ENCODE measurements around the gene EXOC3L2. TPM values are rescaled to one million over a fixed set of nuclear protein-coding genes. Genes with fewer than 3 reads are reported as not detected.
A peak's percentile ranks its signal among the peaks of the same experiment; 100 is the strongest.

The EXOC3L2 gene
- total and polyA plus RNA-seq, 2 of the 8 experiments (the other 6 are each of a cell fraction or from before 2014, with no cell fraction given), result 1.4 to 1.6 TPM

GRCh38 chr19:45217193-45217956, 27.8 kb downstream of the EXOC3L2 start:
- H3K9ac ChIP-seq (replicated peaks in 1 of 4; ENCODE audit: extremely low read depth in 1 of 4, low read depth in 3 of 4, low read length in 3 of 4), result no peak overlapping the region; a peak in 1 of 7 replicates
- no peak for FAIRE-seq
- 0 out of 2 replicates have a peak overlapping the region, but pooled peaks have one; percentile 3 for H2AFZ ChIP-seq (ENCODE audit: low read length)
- TF ChIP-seq RAD21 (IDR thresholded peaks at IDR 0.05 in 1 of 2, conservative IDR thresholded peaks at IDR 0.05 in 1 of 2; ENCODE audit: low read depth in 2 of 2, low read length in 2 of 2) (no peak), EZH2 (IDR thresholded peaks at IDR 0.05; ENCODE audit: low read depth, low read length, severe bottlenecking) (peak; percentile 94), CREB1 (IDR thresholded peaks at IDR 0.05) (no peak), SAP30 (IDR thresholded peaks at IDR 0.05; ENCODE audit: insufficient read depth, insufficient replicate concordance, low read length) (no peak), MAX (IDR thresholded peaks at IDR 0.05) (peak; percentile 57), GABPA (IDR thresholded peaks at IDR 0.05; ENCODE audit: borderline replicate concordance, insufficient read depth, low read length) (peak; percentile 35; the same call in 1 of the 2 replicates), E2F6 (IDR thresholded peaks at IDR 0.05) (peak; percentile 39; the same call in 1 of the 2 replicates), SP2 (IDR thresholded peaks at IDR 0.05; ENCODE audit: low read length) (no peak), SUZ12 (IDR thresholded peaks at IDR 0.05; ENCODE audit: low read length) (peak; percentile 97)

More at GRCh38 chr19:45217193-45217956, 27.8 kb downstream of the EXOC3L2 start:
- no peak overlapping the region for H3K23ac ChIP-seq (ENCODE audit: insufficient read length)
- no peaks in the 10 kb centered on the region; a peak in 1 of 8 replicates for H3K36me3 ChIP-seq (ENCODE audit: control insufficient read depth in 2 of 4, insufficient read depth in 4 of 4, low read length in 3 of 4)
- peak overlapping the region; percentile 72; the same call in 1 of the 2 replicates for H2BK15ac ChIP-seq (ENCODE audit: low read length)
- H2BK20ac ChIP-seq (ENCODE audit: low read length), result no peak overlapping the region
- H3K9me3 ChIP-seq (ENCODE audit: insufficient read depth in 2 of 2, low read depth in 1 of 2, low read length in 1 of 2), result no peaks in the 10 kb centered on the region; a peak in 1 of 4 replicates
- no peak overlapping the region for H3K4ac ChIP-seq (replicated peaks; ENCODE audit: insufficient read length, low read depth, low read length)
- H3K79me2 ChIP-seq (ENCODE audit: control insufficient read depth in 1 of 2, insufficient read depth in 2 of 2, low read length in 2 of 2), result no peaks in the 10 kb centered on the region
- ChIA-PET POLR2A (ENCODE audit: partially characterized antibody) (interaction anchor here (0.9 to 1.8 kb wide), 4 partner anchors 17 to 53 kb away, joined by 3 to 8 read pairs (median 6); no protein-coding TSS in a partner anchor), CTCF (ENCODE audit: partially characterized antibody) (interaction anchor here (0.6 to 3.5 kb wide), 8 partner anchors 11 to 90 kb away, joined by 3 to 14 read pairs (median 4); no protein-coding TSS in a partner anchor)
- H4K8ac ChIP-seq (ENCODE audit: extremely low read depth, insufficient read depth, low read length), result no peak overlapping the region; the same call in 1 of the 2 replicates
- no peak overlapping the region for H2BK5ac ChIP-seq (ENCODE audit: low read depth, low read length)
- H3K4me1 ChIP-seq (replicated peaks in 1 of 4; ENCODE audit: control insufficient read depth in 3 of 4, insufficient read depth in 4 of 4, low read length in 3 of 4), result peaks cover 0 to 13% (median 8%) of the 10 kb centered on the region in 4 experiments; a peak in 5 of 7 replicates
- no peak overlapping the region for H4K5ac ChIP-seq (ENCODE audit: insufficient read length, low read depth, low read length)
- no peak overlapping the region for H2AK5ac ChIP-seq (ENCODE audit: low read depth, low read length)
- H2BK12ac ChIP-seq (ENCODE audit: low read depth, low read length), result peak overlapping the region; percentile 43; the same call in 1 of the 2 replicates
- H3K56ac ChIP-seq (replicated peaks; ENCODE audit: insufficient read length, low read depth, low read length), result peak overlapping the region; percentile 16
- no peaks in the 10 kb centered on the region for H4K20me1 ChIP-seq (replicated peaks in 1 of 2; ENCODE audit: control insufficient read depth in 1 of 2, insufficient read depth in 2 of 2, low read length in 2 of 2)
- peaks cover 14 to 44% (median 37%) of the 10 kb centered on the region in 4 experiments for H3K27me3 ChIP-seq (replicated peaks in 1 of 4; ENCODE audit: control insufficient read depth in 3 of 4, extremely low read depth in 1 of 4, insufficient read depth in 3 of 4, low read length in 3 of 4)
- H3K27ac ChIP-seq (ENCODE audit: low read depth, low read length), result no peak overlapping the region
- H3K14ac ChIP-seq (ENCODE audit: insufficient read length), result no peak overlapping the region
- H3K23me2 ChIP-seq (ENCODE audit: low read depth, low read length), result peaks cover 17% of the 10 kb centered on the region; the same call in 1 of the 2 replicates
- no peak overlapping the region for H2BK120ac ChIP-seq (replicated peaks; ENCODE audit: low read depth, low read length)
- WGBS, 2 experiments (ENCODE audit: extremely low coverage in 1 of 2, insufficient coverage in 1 of 2, insufficient read length in 1 of 2, insufficient replicate concordance in 2 of 2, low coverage in 1 of 2, low lambda C conversion rate in 2 of 2, missing lambda C conversion rate in 1 of 2), result 5% methylated on average over 44 of the region's 46 CpGs; no CpG with 5 or more reads in 1 of the 2 experiments
- peak overlapping the region; percentile 71; the same call in 1 of the 2 replicates for H3K18ac ChIP-seq (ENCODE audit: extremely low read depth, low read length)
- H3K4me3 ChIP-seq (ENCODE audit: extremely low read depth in 1 of 4, insufficient read depth in 2 of 4, low read depth in 3 of 4, low read length in 4 of 4), result peak overlapping the region; percentile 34 to 64 (median 39)
- peak in 1 of 2 experiments; percentile 58 for DNase-seq (ENCODE audit: low read depth in 1 of 2, low spot score in 2 of 2)
- H4K91ac ChIP-seq (replicated peaks; ENCODE audit: insufficient read length, low read length), result no peak overlapping the region
- no peaks in the 10 kb centered on the region for H3K79me1 ChIP-seq (ENCODE audit: low read depth, low read length)
- H3K4me2 ChIP-seq (ENCODE audit: insufficient read depth in 1 of 2, low read depth in 2 of 2, low read length in 2 of 2), result peak overlapping the region; percentile 82 to 94

Measured in H1 (cell line).